BLaER1 (cell line): Measurements from ENCODE around the gene MSI2.

Experiments used
- H3K27ac ChIP-seq: shearing (Covaris generic); formaldehyde crosslinking; 2 replicates; pipeline ENCODE4 v1.8.1; 2022
- H3K27me3 ChIP-seq: shearing (Covaris generic); formaldehyde crosslinking; 2 replicates; pipeline ENCODE4 v1.8.1; 2022
- H3K36me3 ChIP-seq: shearing (Covaris generic); formaldehyde crosslinking; 2 replicates; pipeline ENCODE4 v1.8.1; 2022
- H3K4me1 ChIP-seq: shearing (Covaris generic); formaldehyde crosslinking; 2 replicates; pipeline ENCODE4 v1.8.1; 2022
- H3K4me2 ChIP-seq: shearing (Covaris generic); formaldehyde crosslinking; 2 replicates; pipeline ENCODE4 v1.8.1; 2022
- H3K4me3 ChIP-seq: shearing (Covaris generic); formaldehyde crosslinking; 2 replicates; pipeline ENCODE4 v1.8.1; 2022
- H3K9ac ChIP-seq: shearing (Covaris generic); formaldehyde crosslinking; 2 replicates; pipeline ENCODE4 v1.8.1; 2022
- H3K9me3 ChIP-seq: shearing (Covaris generic); formaldehyde crosslinking; 2 replicates; pipeline ENCODE4 v1.8.1; 2022
- H4K20me1 ChIP-seq: shearing (Covaris generic); formaldehyde crosslinking; 2 replicates; pipeline ENCODE4 v1.8.1; 2022
- Cebpa-rat ChIP-seq: shearing (Covaris generic); IDR thresholded peaks from 2 replicates; pipeline ENCODE4 v1.8.1; 2022

Gene MSI2

DNA sequence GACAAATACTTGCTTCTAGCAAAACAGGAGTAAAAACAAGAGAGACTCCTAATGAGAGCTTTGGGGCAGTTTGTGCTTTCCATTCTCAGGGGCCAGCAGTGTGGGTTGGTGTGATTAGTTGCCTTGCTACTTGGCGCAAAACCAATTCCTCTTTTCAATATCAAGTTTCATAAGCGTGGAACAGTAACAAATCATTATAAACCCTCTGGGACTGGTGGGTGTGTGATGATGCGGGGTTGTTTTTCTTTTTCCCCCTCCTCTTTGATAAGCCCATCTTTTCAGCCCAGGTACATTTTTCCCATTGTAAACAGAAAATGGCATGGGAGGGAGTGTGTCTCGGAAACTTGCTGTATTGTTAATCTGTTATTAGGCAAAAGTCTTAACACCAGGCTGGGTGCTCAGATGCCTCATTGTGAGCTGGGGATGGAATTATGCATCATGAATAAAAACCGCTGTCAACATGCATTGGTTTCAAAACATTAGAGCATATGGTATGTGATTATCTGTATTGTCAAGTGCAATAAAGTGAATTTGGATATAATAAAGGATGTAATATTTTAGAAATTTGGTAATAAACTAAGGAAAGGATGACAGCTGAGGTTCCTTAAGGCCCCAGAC is 322.4 kb downstream of the MSI2 start:
- Histone ChIP-seq H3K27me3 (no peaks in the 10 kb centered on the region), H3K27ac (peak overlapping the region; percentile 67), H3K36me3 (peaks cover 90% of the 10 kb centered on the region), H3K4me1 (peaks cover 63% of the 10 kb centered on the region), H3K4me3 (no peak overlapping the region), H4K20me1 (peaks cover 85% of the 10 kb centered on the region), H3K9ac (no peak overlapping the region), H3K9me3 (no peaks in the 10 kb centered on the region), H3K4me2 (peak overlapping the region; percentile 54)
- no peak for TF ChIP-seq Cebpa-rat

DNA sequence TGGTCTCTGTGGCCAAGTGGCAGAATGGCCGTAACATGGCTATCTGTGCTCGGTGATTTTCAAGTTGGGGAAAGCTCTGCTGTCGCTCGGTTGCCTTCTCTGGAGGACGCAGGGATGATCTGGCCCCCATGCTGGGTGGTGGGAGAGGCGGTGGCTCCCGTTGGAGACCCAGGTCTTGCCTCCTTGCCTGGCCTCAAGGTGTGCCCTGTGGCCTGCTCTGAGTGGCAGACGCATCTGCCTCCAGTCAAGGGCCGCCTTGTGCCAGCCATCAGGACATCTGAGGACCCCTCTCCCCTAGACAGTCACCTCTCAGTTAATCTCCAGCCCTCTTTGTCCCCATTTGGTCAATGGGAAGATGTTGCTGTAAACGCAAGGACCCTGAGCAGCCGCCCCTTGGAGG is 322.9 kb downstream of the MSI2 start:
- Histone ChIP-seq H3K36me3 (peaks cover 90% of the 10 kb centered on the region), H3K4me2 (no peak overlapping the region), H3K9me3 (no peaks in the 10 kb centered on the region), H3K4me3 (no peak overlapping the region), H3K27ac (no peak overlapping the region), H3K9ac (no peak overlapping the region), H3K4me1 (peaks cover 61% of the 10 kb centered on the region), H3K27me3 (no peaks in the 10 kb centered on the region), H4K20me1 (peaks cover 85% of the 10 kb centered on the region)
- TF ChIP-seq Cebpa-rat, result no peak

DNA sequence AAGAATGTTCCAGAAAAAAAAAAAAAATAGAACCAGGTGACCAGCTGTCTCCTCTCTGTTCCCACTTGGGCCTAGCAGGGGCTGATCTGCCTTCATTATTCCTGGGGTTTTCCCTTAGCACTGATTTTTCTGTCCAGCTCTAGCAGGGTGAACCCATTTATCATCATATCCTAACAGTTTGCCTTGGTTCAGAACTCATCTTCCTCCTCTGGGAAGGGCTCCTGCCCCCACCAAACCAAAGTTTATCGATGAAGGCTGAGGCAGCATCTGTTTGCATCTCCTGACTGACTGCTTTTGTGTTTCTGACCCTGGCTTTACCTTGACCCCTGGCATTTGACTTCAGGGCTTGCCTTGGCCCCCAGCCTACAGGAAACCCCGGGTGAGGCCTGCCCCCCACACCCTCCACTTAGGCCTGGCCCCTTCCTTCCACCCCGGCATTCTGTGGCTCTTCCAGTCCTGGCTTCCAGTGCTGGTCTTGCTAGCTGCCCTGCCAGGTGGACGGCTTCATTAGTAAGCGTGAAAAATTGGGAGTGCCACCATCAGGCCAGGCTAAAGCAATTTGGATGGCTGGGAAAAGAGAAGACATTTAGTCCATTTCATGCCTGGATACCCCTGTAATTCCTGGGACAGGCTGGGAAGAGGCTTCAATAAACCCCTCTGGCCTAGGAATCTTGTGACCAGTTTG is 323.9 kb downstream of the MSI2 start:
- peaks cover 91% of the 10 kb centered on the region for H3K36me3 ChIP-seq
- TF ChIP-seq Cebpa-rat, result no peak
- no peaks in the 10 kb centered on the region for H3K9me3 ChIP-seq
- H3K4me2 ChIP-seq, result no peak overlapping the region
- H3K27ac ChIP-seq, result peak overlapping the region; percentile 49; the same call in 1 of the 2 replicates
- peaks cover 63% of the 10 kb centered on the region for H3K4me1 ChIP-seq
- H3K9ac ChIP-seq, result no peak overlapping the region
- H3K27me3 ChIP-seq, result no peaks in the 10 kb centered on the region
- H3K4me3 ChIP-seq, result no peak overlapping the region
- peaks cover 93% of the 10 kb centered on the region for H4K20me1 ChIP-seq

DNA sequence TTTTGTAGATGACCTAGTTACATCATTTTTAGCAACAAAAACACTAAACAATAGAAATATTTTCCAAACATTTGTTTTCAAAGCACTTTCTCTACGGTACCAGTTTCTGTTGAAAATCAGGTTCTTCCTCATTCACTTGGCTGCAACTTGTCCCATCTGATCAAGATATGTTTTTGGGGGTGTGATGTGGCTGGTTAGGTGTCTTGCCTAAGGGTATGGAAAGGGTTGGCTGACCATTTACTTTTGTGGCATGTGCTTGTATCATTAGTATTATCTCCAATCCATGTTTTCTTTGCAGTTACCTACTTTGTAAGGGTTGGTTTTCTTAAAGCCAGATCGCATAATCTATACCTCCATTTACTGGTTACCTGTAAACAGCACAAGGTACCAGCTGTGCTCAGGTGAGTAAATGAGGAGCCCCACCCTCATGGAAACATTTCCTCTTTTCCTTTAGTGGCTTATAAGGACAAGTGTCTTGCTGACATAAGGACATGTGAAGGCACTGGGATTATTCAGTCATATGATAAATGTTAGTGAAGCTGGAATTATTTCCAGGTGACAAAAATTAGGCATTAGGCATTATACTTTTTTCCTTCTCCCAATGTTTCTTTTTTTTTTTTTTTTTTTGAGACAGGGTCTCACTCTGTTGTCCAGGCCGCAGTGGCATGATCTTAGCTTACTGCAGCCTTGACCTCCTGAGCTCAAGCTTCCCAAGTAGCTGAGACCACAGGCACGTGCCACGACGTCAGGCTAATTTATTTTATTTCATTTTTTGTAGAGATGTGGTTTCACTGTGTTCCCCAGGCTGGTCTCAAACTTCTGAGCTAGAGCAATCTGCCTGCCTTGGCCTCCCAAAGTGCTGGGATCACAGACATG is 326.8 kb downstream of the MSI2 start:
- no peak overlapping the region for H3K4me2 ChIP-seq
- peaks cover 94% of the 10 kb centered on the region for H3K36me3 ChIP-seq

DNA sequence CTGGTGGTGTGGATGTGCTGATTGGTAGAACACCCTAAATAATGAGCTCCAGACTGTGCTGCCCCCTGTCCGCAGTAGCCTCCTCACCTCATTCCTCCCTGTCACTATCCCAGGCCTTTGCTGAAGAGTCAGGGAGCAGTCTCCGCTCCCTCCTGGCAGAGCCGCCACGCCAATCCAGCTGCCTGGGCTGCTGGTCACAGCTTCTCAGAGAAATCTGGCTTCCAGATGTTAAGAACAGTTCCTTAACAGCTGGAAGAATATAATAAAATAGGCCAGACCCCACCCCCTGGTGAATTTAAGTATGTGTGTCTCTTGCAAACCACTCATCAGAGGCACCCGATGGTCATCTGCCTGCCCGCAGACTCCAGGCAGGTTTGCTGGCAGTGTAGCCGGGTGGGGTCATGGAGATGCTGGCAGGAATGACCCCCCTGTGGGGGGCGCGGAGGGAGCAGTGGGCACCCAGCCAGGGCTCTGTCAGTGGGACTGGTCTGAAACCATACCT is 327.8 kb downstream of the MSI2 start:
- no peaks in the 10 kb centered on the region for H3K9me3 ChIP-seq
- H3K4me2 ChIP-seq, result no peak overlapping the region
- no peak overlapping the region for H3K9ac ChIP-seq
- H4K20me1 ChIP-seq, result peaks cover 100% of the 10 kb centered on the region
- peaks cover 94% of the 10 kb centered on the region for H3K36me3 ChIP-seq
- H3K4me3 ChIP-seq, result no peak overlapping the region
- H3K4me1 ChIP-seq, result peaks cover 59% of the 10 kb centered on the region
- TF ChIP-seq Cebpa-rat, result no peak
- H3K27ac ChIP-seq, result no peak overlapping the region
- no peaks in the 10 kb centered on the region for H3K27me3 ChIP-seq

More for the DNA sequence above, 326.8 kb downstream of the MSI2 start:
- Histone ChIP-seq H4K20me1 (peaks cover 100% of the 10 kb centered on the region), H3K27ac (no peak overlapping the region), H3K4me3 (no peak overlapping the region), H3K9ac (no peak overlapping the region), H3K27me3 (no peaks in the 10 kb centered on the region), H3K4me1 (peaks cover 59% of the 10 kb centered on the region), H3K9me3 (no peaks in the 10 kb centered on the region)
- no peak for TF ChIP-seq Cebpa-rat

DNA sequence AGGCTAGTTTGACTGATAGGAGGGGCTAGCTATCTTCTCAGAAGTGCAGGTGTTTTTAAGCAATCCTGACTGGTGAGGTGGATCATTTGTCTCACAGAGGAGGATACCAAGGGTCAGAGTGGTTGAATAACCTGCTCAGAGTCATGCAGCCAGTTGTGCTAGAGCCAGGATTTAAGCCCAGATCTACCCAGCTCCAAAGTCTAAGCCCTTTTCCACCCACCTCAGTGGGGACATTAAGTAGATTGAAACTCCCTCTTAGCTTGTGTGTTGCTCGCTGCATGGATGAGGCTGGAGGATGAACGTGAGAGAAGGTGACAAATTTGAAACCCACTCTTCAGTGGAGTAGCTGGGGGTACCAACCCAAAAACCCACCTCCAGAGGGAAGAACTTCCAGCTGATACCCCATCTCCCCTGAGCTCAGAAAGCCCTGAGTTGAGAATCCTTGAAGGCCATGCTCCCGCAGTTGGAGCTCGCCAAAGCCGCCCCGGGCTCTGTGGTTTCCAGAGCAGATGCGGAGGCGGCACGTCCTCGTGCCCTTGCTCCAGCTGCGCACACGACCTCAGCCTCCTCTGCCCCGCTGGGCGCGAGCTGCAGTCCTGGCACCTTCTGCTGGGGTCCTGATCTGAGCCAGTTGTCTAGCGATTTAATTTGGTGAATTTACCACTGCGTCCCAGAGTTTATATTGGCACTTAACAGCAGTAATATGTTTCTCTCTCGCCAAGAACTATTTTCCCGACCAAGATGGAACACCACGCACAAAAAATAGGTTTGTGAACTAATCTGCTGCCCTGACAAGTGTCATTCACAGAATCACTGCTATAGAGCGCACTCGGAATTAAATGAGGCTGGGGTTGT is 329.2 kb downstream of the MSI2 start:
- Histone ChIP-seq H3K27ac (peak overlapping the region; percentile 14; the same call in 1 of the 2 replicates), H3K27me3 (no peaks in the 10 kb centered on the region), H3K36me3 (peaks cover 89% of the 10 kb centered on the region), H3K9ac (no peak overlapping the region), H3K4me2 (no peak overlapping the region), H3K4me1 (peaks cover 61% of the 10 kb centered on the region), H3K4me3 (no peak overlapping the region), H4K20me1 (peaks cover 96% of the 10 kb centered on the region), H3K9me3 (no peaks in the 10 kb centered on the region)
- no peak for TF ChIP-seq Cebpa-rat

DNA sequence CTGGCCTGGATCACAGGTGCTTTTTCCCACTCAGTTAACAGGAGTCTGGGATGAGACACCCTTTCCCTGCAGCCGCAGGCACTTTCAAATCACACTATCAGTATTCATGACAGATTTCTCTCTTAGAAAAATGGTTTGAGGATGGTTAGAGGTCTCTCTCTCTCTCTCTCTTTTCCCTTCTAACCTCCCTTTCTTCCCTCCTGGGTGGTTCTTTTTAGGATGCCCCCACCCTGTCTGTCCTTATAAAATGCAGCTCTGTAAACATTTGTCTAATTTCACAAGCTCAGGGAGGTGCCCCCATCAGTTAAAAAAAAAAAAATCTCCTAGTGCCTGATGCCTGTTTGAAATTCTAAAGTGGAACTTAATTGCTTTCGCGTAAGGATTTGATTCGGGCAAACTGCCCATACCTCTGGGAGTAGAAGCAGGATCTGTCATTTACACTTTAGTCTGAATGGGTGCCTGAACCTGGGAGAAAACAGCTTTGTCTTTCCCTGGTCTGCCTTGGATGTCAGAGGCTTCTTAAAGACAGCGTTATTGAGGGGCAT is 329.9 kb downstream of the MSI2 start:
- no peak overlapping the region for H3K9ac ChIP-seq
- no peak for TF ChIP-seq Cebpa-rat
- peaks cover 94% of the 10 kb centered on the region for H4K20me1 ChIP-seq
- no peak overlapping the region for H3K27ac ChIP-seq
- peaks cover 67% of the 10 kb centered on the region for H3K4me1 ChIP-seq
- no peaks in the 10 kb centered on the region for H3K27me3 ChIP-seq
- no peaks in the 10 kb centered on the region for H3K9me3 ChIP-seq
- H3K36me3 ChIP-seq, result peaks cover 90% of the 10 kb centered on the region
- no peak overlapping the region for H3K4me2 ChIP-seq
- no peak overlapping the region for H3K4me3 ChIP-seq

DNA sequence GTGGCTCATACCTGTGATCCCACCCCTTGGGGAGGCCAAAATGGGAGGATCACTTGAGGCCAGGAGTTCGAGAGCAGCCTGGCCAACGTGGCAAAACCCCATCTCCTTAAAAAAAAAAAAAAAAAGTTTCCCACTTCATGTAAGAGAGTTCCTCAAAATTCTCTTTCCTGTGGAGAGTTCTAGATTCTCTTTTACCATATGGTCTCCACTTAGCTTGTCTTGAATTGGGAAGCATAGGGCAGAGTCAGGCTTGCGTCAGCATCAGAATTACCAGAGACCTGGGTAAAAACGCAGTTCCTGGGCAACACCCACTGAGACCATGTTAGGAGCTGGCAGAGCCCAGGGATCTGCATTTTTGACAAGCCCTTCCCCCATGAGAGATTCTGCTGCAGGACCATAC is 330.4 kb downstream of the MSI2 start:
- Histone ChIP-seq H3K36me3 (peaks cover 90% of the 10 kb centered on the region), H3K9ac (no peak overlapping the region), H3K4me3 (no peak overlapping the region), H3K4me2 (no peak overlapping the region), H3K9me3 (no peaks in the 10 kb centered on the region), H3K27me3 (no peaks in the 10 kb centered on the region), H3K27ac (no peak overlapping the region), H3K4me1 (peaks cover 72% of the 10 kb centered on the region), H4K20me1 (peaks cover 91% of the 10 kb centered on the region)
- no peak for TF ChIP-seq Cebpa-rat
